ENCODE results near the gene HSF4.

The HSF4 gene

GRCh38 chr16:67187175-67187890 is 22.8 kb downstream of the HSF4 start:
- no peak for DNase-seq

- DNase-seq, result no peak
Observed at GRCh38 chr16:67188323-67188722, 23.8 kb downstream of the HSF4 start.

- no peak for DNase-seq
Observed at GRCh38 chr16:67188798-67189197, 24.3 kb downstream of the HSF4 start.

DNA sequence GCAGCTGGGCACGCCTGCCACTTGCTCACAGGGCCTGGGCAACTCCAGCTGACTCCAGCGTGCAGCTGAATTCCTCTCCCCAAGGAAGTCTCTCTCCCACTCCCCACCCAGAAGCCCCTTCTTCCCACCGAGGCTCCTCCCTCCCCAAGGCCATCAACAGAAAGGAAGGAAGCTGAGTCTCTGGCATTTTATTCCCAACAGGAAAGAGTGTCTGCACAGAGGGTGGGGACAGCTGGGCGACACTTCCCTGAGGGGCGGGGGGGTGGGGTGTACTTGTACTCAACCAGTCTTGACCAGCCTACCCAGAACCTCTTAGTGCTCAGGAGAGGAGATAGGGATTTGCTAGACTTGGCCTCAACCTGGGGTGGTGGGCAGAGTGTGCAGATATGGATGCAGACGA is 25.5 kb downstream of the HSF4 start, which contains the start of gene EXOC3L1:
Gene EXOC3L1, minus strand, starts transcription at position 96 of the 400 bp plus-strand sequence. CDS start 460 bp downstream, outside the sequence.
- no peak for DNase-seq

DNA sequence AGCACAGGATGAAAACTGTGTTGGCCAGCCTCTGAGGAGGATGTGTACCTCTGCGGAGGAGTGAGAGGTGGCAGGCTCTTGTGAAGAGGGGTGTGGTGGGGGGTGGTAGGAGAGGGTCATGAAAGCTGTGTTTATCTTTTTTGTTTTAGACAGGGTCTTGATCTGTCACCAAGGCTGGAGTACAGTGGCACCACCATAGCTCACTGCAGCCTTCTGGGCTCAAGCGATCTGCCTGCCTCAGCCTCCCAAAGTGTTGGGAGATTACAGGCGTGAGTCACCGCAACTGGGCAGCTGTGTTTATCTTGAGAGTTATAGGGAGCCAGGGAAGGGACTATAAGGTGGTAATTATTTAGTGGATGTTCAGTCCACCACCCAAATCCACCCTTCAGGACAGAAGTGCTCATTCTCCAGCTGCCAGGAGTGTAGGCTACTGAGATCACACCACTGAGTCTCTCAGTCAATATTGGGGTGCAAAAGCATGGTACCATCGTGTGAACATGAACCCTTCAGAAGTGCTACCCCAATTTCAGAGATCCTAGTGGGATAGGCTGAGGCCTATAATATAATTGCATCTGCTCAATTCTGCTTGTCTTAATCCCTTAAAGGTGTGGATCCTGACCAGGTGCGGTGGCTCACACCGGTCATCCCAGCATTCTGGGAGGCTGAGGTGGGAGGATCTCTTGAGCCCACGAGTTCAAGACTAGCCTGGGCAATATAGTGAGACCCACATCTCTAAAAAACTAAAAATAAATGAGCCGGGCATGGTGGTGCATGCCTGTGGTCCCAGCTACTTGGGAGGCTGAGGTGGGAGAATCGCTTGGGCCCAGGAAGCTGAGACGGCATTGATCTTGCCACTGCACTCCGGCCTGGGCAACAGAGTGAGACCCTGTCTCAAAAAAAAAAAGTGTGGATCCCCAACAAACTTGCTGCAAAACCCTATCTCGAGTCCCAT is 26.2 kb downstream of the HSF4 start:
- no peak for DNase-seq

- no peak for DNase-seq
Observed at GRCh38 chr16:67191411-67191994, 27.0 kb downstream of the HSF4 start.

DNA sequence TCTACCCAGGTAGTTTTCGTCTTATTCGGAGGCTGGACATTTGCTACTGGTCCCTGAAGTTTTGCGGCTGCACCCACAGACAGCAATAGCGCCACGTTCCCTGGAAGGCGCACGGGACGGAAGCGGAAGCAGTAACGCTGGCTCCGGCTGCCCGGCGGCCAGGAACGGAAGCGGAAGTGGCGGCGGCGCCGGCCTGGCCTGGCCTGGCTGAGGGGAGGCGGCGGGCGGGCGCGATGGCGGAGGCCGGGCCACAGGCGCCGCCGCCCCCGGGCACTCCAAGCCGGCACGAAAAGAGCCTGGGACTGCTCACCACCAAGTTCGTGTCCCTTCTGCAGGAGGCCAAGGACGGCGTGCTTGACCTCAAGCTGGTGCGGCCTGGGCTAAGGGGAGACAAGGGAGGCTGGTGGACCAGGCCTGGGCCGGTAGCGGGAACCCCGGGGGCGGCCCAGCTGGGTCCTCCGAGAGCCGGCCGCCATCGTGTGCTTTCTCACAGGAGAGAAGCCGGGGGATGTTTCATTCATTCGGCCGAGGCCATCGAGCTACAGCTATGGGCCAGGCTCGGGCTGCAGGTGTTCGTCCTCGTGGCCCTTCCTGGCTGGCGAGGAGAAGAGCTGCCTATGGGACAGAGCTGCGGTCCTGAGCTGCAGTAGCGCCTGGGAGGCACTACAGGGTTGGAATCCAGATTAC is 27.6 kb downstream of the HSF4 start, which contains the start of gene E2F4:
Gene E2F4, plus strand, starts transcription at position 161 of the 687 bp plus-strand sequence. Its CDS starts 73 bp downstream, at position 234.
- peak; percentile 54 for DNase-seq

GRCh38 chr16:67192781-67193361 is 28.3 kb downstream of the HSF4 start:
- DNase-seq, result no peak

DNA sequence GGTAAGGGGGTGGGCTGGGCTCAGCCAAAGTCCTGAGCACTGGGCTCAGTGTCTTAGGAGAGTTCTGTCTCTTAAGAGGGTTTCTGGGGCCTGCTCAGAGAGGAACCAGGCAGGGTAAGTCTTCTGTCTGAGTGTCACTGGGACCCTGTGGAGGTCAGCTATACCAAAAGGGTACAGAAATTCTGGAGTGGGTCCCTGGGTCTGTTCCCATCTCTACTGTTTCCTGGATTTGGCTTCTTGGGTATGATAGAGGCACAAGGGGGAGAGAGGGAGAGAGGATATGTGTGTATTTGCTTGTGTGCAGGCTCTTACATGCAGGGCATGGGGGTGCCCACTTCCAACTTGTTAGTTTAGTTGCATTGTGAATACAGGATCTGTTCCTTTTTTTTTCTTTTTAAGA is 29.0 kb downstream of the HSF4 start:
- no peak for DNase-seq

DNA sequence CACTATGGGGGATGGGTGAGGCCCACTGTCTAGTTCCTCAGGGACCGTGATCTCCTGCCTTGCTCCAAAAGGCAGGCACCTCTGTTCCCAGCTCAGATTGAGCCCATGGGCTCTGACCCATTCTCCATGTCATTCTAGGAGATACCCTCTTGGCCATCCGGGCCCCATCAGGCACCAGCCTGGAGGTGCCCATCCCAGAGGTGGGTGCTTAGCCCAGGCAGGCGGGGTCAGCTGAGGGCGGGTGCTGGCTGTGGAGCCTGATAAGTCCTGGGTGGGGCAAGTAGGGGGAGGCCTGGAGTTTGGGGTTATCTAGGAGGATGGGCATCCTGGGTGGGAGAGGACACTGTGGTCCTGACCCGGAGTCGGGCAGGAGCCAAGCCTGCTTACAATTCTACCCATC is 29.7 kb downstream of the HSF4 start:
- no peak for DNase-seq

- DNase-seq, result no peak
Observed at GRCh38 chr16:67195676-67196075, 31.1 kb downstream of the HSF4 start.

DNA sequence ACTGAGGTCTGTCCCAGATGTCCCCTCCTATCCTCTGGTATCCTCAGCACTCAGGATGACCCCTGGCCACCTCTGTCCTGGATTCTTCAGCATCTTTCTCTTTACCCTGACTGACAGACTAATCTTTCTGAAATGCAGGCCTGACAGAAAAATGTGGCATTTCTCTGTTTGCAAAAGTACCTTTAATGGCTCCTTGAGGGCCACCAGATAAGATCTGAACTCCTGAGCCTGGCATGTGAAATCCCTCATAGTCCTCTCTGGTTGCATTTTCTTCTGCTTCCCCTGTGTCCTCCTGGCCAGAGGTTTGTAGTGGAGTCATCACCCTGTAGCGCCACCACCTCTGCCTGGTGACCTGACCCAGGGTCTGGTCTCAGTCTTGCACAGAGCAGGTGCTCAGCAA is 32.3 kb downstream of the HSF4 start:
- DNase-seq, result no peak

DNA sequence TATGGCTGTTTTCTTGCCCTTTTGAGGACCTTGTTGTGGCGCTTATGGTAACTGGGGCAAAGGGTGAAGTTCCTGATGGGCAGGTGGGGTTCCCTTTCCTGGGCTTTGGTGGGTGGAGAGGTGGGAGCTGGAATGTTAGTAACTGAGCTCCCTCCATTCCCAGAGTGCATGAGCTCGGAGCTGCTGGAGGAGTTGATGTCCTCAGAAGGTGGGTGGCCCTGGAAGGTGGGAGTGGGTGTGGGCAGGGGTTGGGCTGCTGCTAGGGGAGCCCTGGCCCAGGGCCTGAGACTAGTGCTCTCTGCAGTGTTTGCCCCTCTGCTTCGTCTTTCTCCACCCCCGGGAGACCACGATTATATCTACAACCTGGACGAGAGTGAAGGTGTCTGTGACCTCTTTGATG is 33.2 kb downstream of the HSF4 start:
- no peak for DNase-seq

DNA sequence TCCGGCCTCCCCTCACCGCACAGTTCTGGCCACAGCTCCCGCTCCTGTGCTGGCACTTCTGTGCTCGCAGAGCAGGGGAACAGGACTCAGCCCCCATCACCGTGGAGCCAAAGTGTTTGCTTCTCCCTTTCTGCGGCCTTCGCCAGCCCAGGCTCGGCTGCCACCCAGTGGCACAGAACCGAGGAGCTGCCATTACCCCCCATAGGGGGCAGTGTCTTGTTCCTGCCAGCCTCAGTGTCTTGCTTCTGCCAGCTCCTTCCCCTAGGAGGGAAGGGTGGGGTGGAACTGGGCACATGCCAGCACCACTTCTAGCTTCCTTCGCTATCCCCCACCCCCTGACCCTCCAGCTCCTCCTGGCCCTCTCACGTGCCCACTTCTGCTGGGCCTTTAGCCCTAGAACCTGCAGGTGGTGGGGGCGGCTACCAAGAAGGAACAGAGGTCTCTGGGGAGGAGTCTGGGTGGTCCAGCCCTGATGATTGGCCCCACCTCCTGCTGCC is 33.7 kb downstream of the HSF4 start:
- DNase-seq, result no peak

- no peak for DNase-seq
Observed at GRCh38 chr16:67199011-67199807, 34.7 kb downstream of the HSF4 start, which contains the start of gene ELMO3. ELMO3 (plus strand) TSS chr16:67199131; CDS start chr16:67199327, 196 bp downstream.

DNA sequence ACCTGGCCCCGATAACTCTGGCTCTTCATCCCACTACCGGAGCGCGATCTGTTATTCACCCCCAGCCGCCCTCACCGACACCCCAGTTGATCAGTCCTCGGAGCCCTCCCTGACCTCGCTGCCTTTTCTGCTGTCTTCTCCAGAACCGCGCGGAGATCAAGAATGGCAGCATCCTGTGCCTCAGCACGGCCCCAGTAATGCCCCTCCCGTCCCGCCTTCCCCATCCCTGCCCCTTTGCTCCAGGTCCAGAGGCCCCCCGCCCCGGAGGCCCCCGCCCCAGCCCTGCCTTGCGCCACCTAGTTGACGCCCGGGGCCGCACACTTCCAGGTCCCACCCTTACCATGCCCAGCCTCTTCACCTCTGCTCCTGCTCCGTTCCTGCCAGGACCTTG is 35.3 kb downstream of the HSF4 start:
- no peak for DNase-seq

GRCh38 chr16:67200491-67200890 is 35.9 kb downstream of the HSF4 start:
- DNase-seq, result no peak

GRCh38 chr16:67201411-67202345 is 37.1 kb downstream of the HSF4 start:
- DNase-seq, result no peak

GRCh38 chr16:67202426-67202825 is 37.9 kb downstream of the HSF4 start:
- no peak for DNase-seq

- DNase-seq, result no peak
Observed at GRCh38 chr16:67202956-67203493, 38.5 kb downstream of the HSF4 start.
